HCT116 (cell line): Measurements from ENCODE around the gene SCP2. TPM values are rescaled to one million over a fixed set of nuclear protein-coding genes. Genes with fewer than 3 reads are reported as not detected.

ENCODE experiments used
- ATAC-seq: fragments of 200-7000 bp; cut with Tn5 transposase; 2 replicates; pipeline ENCODE4 v1.9.1; 2020; ENCODE audit warnings: mild to moderate bottlenecking, moderate library complexity
- BruUV-seq: library from RNA; stranded (reverse); fragments of 400-500 nt; replicated peaks from 2 replicates; lab custom pipeline; 2021; lab: Mats Ljungman, UMichigan
- CTCF ChIA-PET: fragments of 300-600 bp; sonication (Branson Sonifier 250); formaldehyde crosslinking; loops from one replicate; lab custom pipeline; 2021; ENCODE audit warnings: antibody characterized with exemption; lab: Charles Lee
- POLR2A ChIA-PET: fragments of 300-600, 350-600 bp; sonication (Branson Sonifier 250); formaldehyde crosslinking; loops from one replicate; lab custom pipeline; 2021; ENCODE audit warnings: antibody characterized with exemption; lab: Charles Lee
- RAD21 ChIA-PET, 2 experiments: fragments of 300-600 bp; sonication (Branson Sonifier 250); formaldehyde crosslinking; loops; one replicate each; lab custom pipeline; 2023; ENCODE audit warnings: low total read pairs in 2 of 2; ENCODE audit not compliant: uncharacterized antibody in 2 of 2, unreplicated experiment in 2 of 2, low non-redundant PET in 1 of 2; lab: Charles Lee
- DNase-seq: peaks from one replicate; pipeline ENCODE4 v3.0.0-alpha.2; 2010; ENCODE audit warnings: low read depth, low spot score
- H2AFZ ChIP-seq: fragments of 200-600 bp; shearing (Covaris generic), sonication (generic); 2 replicates; pipeline ENCODE4 v1.6.1; 2017; ENCODE audit warnings: low read depth, mixed run types, mixed read lengths, antibody characterized with exemption, low read length; ENCODE audit not compliant: poor library complexity, severe bottlenecking
- H3K27ac ChIP-seq: 2 replicates; pipeline ENCODE4 v1.5.1; 2012; ENCODE audit warnings: low read depth, low read length
- H3K27me3 ChIP-seq: fragments of 200-600 bp; sonication (generic); 2 replicates; pipeline ENCODE4 v1.6.1; 2016; ENCODE audit warnings: mixed run types, low read length, mixed read lengths; ENCODE audit not compliant: insufficient read depth
- H3K36me3 ChIP-seq, 2 experiments: fragments of 200-500 bp in 1 of 2; fragments of 200-600 bp in 1 of 2; sonication (Bioruptor generic) in 1 of 2; sonication (generic) in 1 of 2; 2 replicates each; pipeline versions ENCODE4 v1.5.1 to v1.6.1; 2014 to 2016; ENCODE audit warnings: low read length in 2 of 2, inconsistent platforms in 1 of 2, mixed read lengths in 1 of 2, mixed run types in 1 of 2; ENCODE audit not compliant: insufficient read depth in 2 of 2, control insufficient read depth in 1 of 2
- H3K4me1 ChIP-seq, 2 experiments: fragments of 200-600 bp in 1 of 2; sonication (generic) in 1 of 2; 2 replicates each; pipeline versions ENCODE4 v1.5.1 to v1.6.1; 2012 to 2017; ENCODE audit warnings: low read length in 2 of 2, inconsistent platforms in 1 of 2, mild to moderate bottlenecking in 1 of 2, mixed read lengths in 1 of 2, mixed run types in 1 of 2, moderate library complexity in 1 of 2; ENCODE audit not compliant: insufficient read depth in 2 of 2, control insufficient read depth in 1 of 2
- H3K4me2 ChIP-seq: fragments of 200-600 bp; sonication (generic); 2 replicates; pipeline ENCODE4 v1.6.1; 2017; ENCODE audit warnings: mixed run types, low read length, mixed read lengths
- H3K4me3 ChIP-seq, 2 experiments: fragments of 200-600 bp in 1 of 2; sonication (generic) in 1 of 2; replicated peaks in 1 of 2; 2 replicates each; pipeline ENCODE4 v1.5.1; 2011 to 2016; ENCODE audit warnings: low read length in 2 of 2, control low read depth in 1 of 2, low read depth in 1 of 2, mild to moderate bottlenecking in 1 of 2, mixed read lengths in 1 of 2, mixed run types in 1 of 2
- H3K79me2 ChIP-seq: fragments of 200-600 bp; sonication (generic); 2 replicates; pipeline ENCODE4 v1.6.1; 2017; ENCODE audit warnings: mild to moderate bottlenecking, mixed run types, low read length, moderate library complexity, mixed read lengths; ENCODE audit not compliant: insufficient read depth
- H3K9ac ChIP-seq: fragments of 200-600 bp; sonication (generic); 2 replicates; pipeline ENCODE4 v1.6.1; 2016; ENCODE audit warnings: low read length, mixed read lengths
- H3K9me2 ChIP-seq: fragments of 200-600 bp; sonication (generic), shearing (Covaris generic); 2 replicates; pipeline ENCODE4 v1.6.1; 2017; ENCODE audit warnings: mixed run types, mild to moderate bottlenecking, moderate library complexity; ENCODE audit not compliant: insufficient read depth
- H3K9me3 ChIP-seq, 2 experiments: fragments of 200-500 bp in 1 of 2; fragments of 200-600 bp in 1 of 2; sonication (Bioruptor generic) in 1 of 2; sonication (generic) in 1 of 2; 2 replicates each; pipeline ENCODE4 v1.6.1; 2014 to 2017; ENCODE audit warnings: low read length in 2 of 2, mixed read lengths in 2 of 2, inconsistent platforms in 1 of 2, low read depth in 1 of 2, mild to moderate bottlenecking in 1 of 2, mixed run types in 1 of 2, moderate library complexity in 1 of 2; ENCODE audit not compliant: control insufficient read depth in 1 of 2, insufficient read depth in 1 of 2
- H4K20me1 ChIP-seq: fragments of 200-600 bp; sonication (generic), shearing (Covaris generic); 2 replicates; pipeline ENCODE4 v1.6.1; 2017; ENCODE audit warnings: mixed run types, mild to moderate bottlenecking, moderate library complexity; ENCODE audit not compliant: insufficient read depth
- CBX3 ChIP-seq: IDR thresholded peaks from 2 replicates; pipeline ENCODE4 v1.6.1; 2012; ENCODE audit warnings: low read depth
- CEBPB ChIP-seq: IDR thresholded peaks from 2 replicates; pipeline ENCODE4 v1.6.1; 2012; ENCODE audit warnings: low read depth
- CTCF ChIP-seq, 3 experiments: fragments of 200-600 bp in 1 of 3; sonication (generic) in 1 of 3; IDR thresholded peaks in 2 of 3; conservative IDR thresholded peaks in 1 of 3; 2 replicates each; pipeline ENCODE4 v1.5.1; 2012 to 2017; ENCODE audit warnings: low read depth in 2 of 3, low read length in 2 of 3, antibody characterized with exemption in 1 of 3, borderline replicate concordance in 1 of 3, control low read depth in 1 of 3, mild to moderate bottlenecking in 1 of 3, mixed read lengths in 1 of 3, mixed run types in 1 of 3, moderate library complexity in 1 of 3; ENCODE audit not compliant: insufficient read depth in 1 of 3
- EGR1 ChIP-seq: IDR thresholded peaks from 2 replicates; pipeline ENCODE4 v1.6.1; 2012; ENCODE audit warnings: low read depth
- EZH2 ChIP-seq: fragments of 200-600 bp; sonication (generic); IDR thresholded peaks from 2 replicates; pipeline ENCODE4 v1.6.1; 2017; ENCODE audit warnings: antibody characterized with exemption, mixed run types
- EZH2phosphoT487 ChIP-seq: fragments of 200-600 bp; IDR thresholded peaks from 2 replicates; pipeline ENCODE4 v1.6.1; 2018; ENCODE audit warnings: antibody characterized with exemption, borderline replicate concordance
- FOSL1 ChIP-seq: IDR thresholded peaks from 2 replicates; pipeline ENCODE4 v1.6.1; 2012; ENCODE audit warnings: low read depth
- MAX ChIP-seq: IDR thresholded peaks from 2 replicates; pipeline ENCODE4 v1.6.1; 2012
- RAD21 ChIP-seq: IDR thresholded peaks from 2 replicates; pipeline ENCODE4 v1.6.1; 2012; ENCODE audit warnings: low read depth, mild to moderate bottlenecking
- REST ChIP-seq: IDR thresholded peaks from 2 replicates; pipeline ENCODE4 v1.6.1; 2012; ENCODE audit warnings: low read depth
- SIN3A ChIP-seq: IDR thresholded peaks from 2 replicates; pipeline ENCODE4 v1.6.1; 2012; ENCODE audit warnings: low read depth
- SP1 ChIP-seq: IDR thresholded peaks from 2 replicates; pipeline ENCODE4 v1.6.1; 2012; ENCODE audit warnings: low read depth
- SRF ChIP-seq: IDR thresholded peaks from 2 replicates; pipeline ENCODE4 v1.6.1; 2012; ENCODE audit warnings: low read depth
- TCF7L2 ChIP-seq: IDR thresholded peaks from 2 replicates; pipeline ENCODE4 v1.7.0; 2011; ENCODE audit warnings: borderline replicate concordance, inconsistent platforms; ENCODE audit not compliant: insufficient read depth, insufficient read length; ENCODE audit errors: extremely low read depth
- YY1 ChIP-seq: IDR thresholded peaks from 2 replicates; pipeline ENCODE4 v1.6.1; 2011; ENCODE audit warnings: low read length, low read depth, moderate library complexity, mild to moderate bottlenecking; ENCODE audit not compliant: insufficient replicate concordance; ENCODE audit errors: extremely low read depth
- ZFX ChIP-seq: fragments of 450-650 bp; IDR thresholded peaks from 2 replicates; pipeline ENCODE4 v1.6.1; 2017
- ZNF274 ChIP-seq: fragments of 200-500 bp; sonication (Bioruptor generic); IDR thresholded peaks from 2 replicates; pipeline ENCODE4 v1.6.1; 2014; ENCODE audit warnings: mild to moderate bottlenecking, low read depth, low read length, inconsistent platforms
- intact Hi-C: fragments of 100-400 bp; cut with micrococcal nuclease; formaldehyde crosslinking; loops from 2 replicates; pipeline ENCODE4 v1.10.0; 2022
- total RNA-seq: library from RNA; stranded (reverse); gene quantifications from one replicate; pipeline ENCODE4 v1.2.1, GENCODE V29; 2021; ENCODE audit not compliant: unreplicated experiment

Gene SCP2
- total RNA-seq, 1 experiment from 2014 or later: 62.0 TPM

- no peak for TF ChIP-seq EZH2
- TF ChIP-seq ZNF274: no peak
- TF ChIP-seq TCF7L2: no peak
- no peak for TF ChIP-seq SRF
- no peak for TF ChIP-seq EGR1
- no peak for TF ChIP-seq MAX
- no peak for TF ChIP-seq FOSL1
- no peak for TF ChIP-seq ZFX
- no peak for TF ChIP-seq SIN3A
- no peak for TF ChIP-seq CBX3
- no peak for TF ChIP-seq EZH2phosphoT487
- TF ChIP-seq SP1: no peak
- TF ChIP-seq REST: no peak
- no peak for TF ChIP-seq CEBPB
- TF ChIP-seq YY1: no peak
- TF ChIP-seq RAD21: no peak
- TF ChIP-seq CTCF (IDR thresholded peaks at IDR 0.05 in 2 of 3, conservative IDR thresholded peaks at IDR 0.05 in 1 of 3; ENCODE audit: borderline replicate concordance in 1 of 3, insufficient read depth in 1 of 3, low read depth in 2 of 3, low read length in 2 of 3): no peak
- Histone ChIP-seq H2AFZ (no peak overlapping the region), H3K4me3 (no peak overlapping the region), H4K20me1 (no peaks in the 10 kb centered on the region), H3K9me2 (no peaks in the 10 kb centered on the region), H3K4me2 (no peak overlapping the region), H3K36me3 (no peaks in the 10 kb centered on the region), H3K79me2 (no peaks in the 10 kb centered on the region), H3K27me3 (no peaks in the 10 kb centered on the region), H3K9ac (no peak overlapping the region), H3K4me1 (no peaks in the 10 kb centered on the region), H3K27ac (no peak overlapping the region), H3K9me3 (no peaks in the 10 kb centered on the region)
- ATAC-seq: no peak
- ChIA-PET POLR2A (no interaction called here), RAD21 (no interaction called here), CTCF (no interaction called here)
- no peak for DNase-seq
- intact Hi-C loops: no loop called here
- BruUV-seq: no TSS peak
These were observed 151.4 kb downstream of the SCP2 start for GRCh38 chr1:53078333-53079101.
